Spleen (tissue), 11 donors: ENCODE results near the gene MUTYH. TPM values are rescaled to one million over a fixed set of nuclear protein-coding genes. Genes with fewer than 3 reads are reported as not detected.

ENCODE experiments used
- DNase-seq: peaks from one replicate; pipeline ENCODE4 v3.0.0-alpha.2; 2020
- H3K27ac ChIP-seq, 8 donors: fragments of 200-600 bp; sonication (generic) in 7 of 8; 1 replicate in 4 of 8; 2 replicates in 4 of 8; pipeline versions ENCODE4 v1.5.0 to v1.8.0; 2016 to 2021; ENCODE audit warnings: inconsistent platforms in 4 of 8, mild to moderate bottlenecking in 4 of 8, moderate library complexity in 1 of 8
- H3K27me3 ChIP-seq, 7 donors: fragments of 200-600 bp; sonication (generic) in 6 of 7; replicated peaks in 1 of 7; 1 replicate in 4 of 7; 2 replicates in 3 of 7; pipeline versions ENCODE4 v1.5.0 to v1.8.0; 2016 to 2021; ENCODE audit warnings: inconsistent platforms in 3 of 7, mild to moderate bottlenecking in 1 of 7
- H3K36me3 ChIP-seq, 6 donors: fragments of 200-600 bp; sonication (generic) in 5 of 6; 1 replicate in 4 of 6; 2 replicates in 2 of 6; pipeline versions ENCODE4 v1.5.0 to v1.8.0; 2016 to 2021; ENCODE audit warnings: inconsistent platforms in 2 of 6
- H3K4me1 ChIP-seq, 6 donors: fragments of 200-600 bp; sonication (generic) in 5 of 6; 1 replicate in 3 of 6; 2 replicates in 3 of 6; pipeline versions ENCODE4 v1.5.0 to v1.8.0; 2016 to 2021; ENCODE audit warnings: inconsistent platforms in 3 of 6
- H3K4me3 ChIP-seq, 8 donors: fragments of 200-600 bp; sonication (generic) in 7 of 8; 1 replicate in 4 of 8; 2 replicates in 4 of 8; pipeline versions ENCODE4 v1.5.0 to v1.8.0; 2016 to 2021; ENCODE audit warnings: inconsistent platforms in 4 of 8, mild to moderate bottlenecking in 4 of 8, moderate library complexity in 2 of 8
- H3K9me3 ChIP-seq, 8 donors: fragments of 200-600 bp; sonication (generic) in 7 of 8; 1 replicate in 4 of 8; 2 replicates in 4 of 8; pipeline versions ENCODE4 v1.5.0 to v1.8.0; 2016 to 2021; ENCODE audit warnings: inconsistent platforms in 4 of 8
- CTCF ChIP-seq, 11 experiments: fragments of 200-600 bp in 7 of 11; fragments of 450-650 bp in 4 of 11; sonication (generic) in 4 of 11; IDR thresholded peaks in 8 of 11; conservative IDR thresholded peaks in 3 of 11; 1 replicate in 7 of 11; 2 replicates in 4 of 11; pipeline versions ENCODE4 v1.4.0 to v1.8.0; 2016 to 2021; ENCODE audit warnings: antibody characterized with exemption in 11 of 11, inconsistent platforms in 4 of 11, mild to moderate bottlenecking in 1 of 11
- POLR2A ChIP-seq, 3 donors: fragments of 450-650 bp; IDR thresholded peaks; one replicate each; pipeline ENCODE4 v1.5.1; 2017; ENCODE audit warnings: antibody characterized with exemption in 3 of 3, mild to moderate bottlenecking in 1 of 3
- POLR2AphosphoS5 ChIP-seq, 3 donors: sonication (generic); formaldehyde crosslinking; IDR thresholded peaks; one replicate each; pipeline ENCODE4 v1.5.1; 2017; ENCODE audit warnings: antibody characterized with exemption in 3 of 3
- WGBS, 5 donors: extraction: QIAGEN DNeasy Blood & Tissue Kit in 3 of 5; methylation state at CpG; one replicate each; pipeline versions ENCODE4 v1.1.5 to v1.1.7; 2013 to 2018; 5-methylcytosine and 5-hydroxymethylcytosine counted together
- intact Hi-C: fragments of 100-400 bp; cut with DNase I; formaldehyde crosslinking; loops from one replicate; pipeline ENCODE4 v1.15.0; 2023; ENCODE audit warnings: low total_unique reads
- polyA plus RNA-seq, 3 donors: library from polyadenylated mRNA; stranded (reverse); fragments of 200-250 nt; gene quantifications; one replicate each; pipeline ENCODE4 v1.2.1, GENCODE V29; 2013
- total RNA-seq, 7 donors: library from RNA; depleted of rRNA in 3 of 7; stranded (reverse); fragments of >200 nt in 3 of 7; fragmentation: NEBNext Ultra II Directional in 4 of 7; extraction: Animal tissue kit (Norgen Biotek cat#: 25700) in 4 of 7; gene quantifications; one replicate each; pipeline versions ENCODE4 v1.1.0 to v1.2.1, GENCODE V29; 2016 to 2021
- donor health status: healthy with polysubstance abuse.
- donor health status: DM: no; HTN: no; CAD: no; lungs with moderate emphysema.
- donor health status: DM: no; HTN: no; CAD: no.
- donor health status: Bipolar disorder and iron deficiency.
- donor health status: healthy.
- donor health status: DM: no; HTN: no; CAD: no.
- donor health status: DM: yes; HTN: yes; CAD: no.

Gene MUTYH
- total and polyA plus RNA-seq, 10 donors: 25.4 to 46.9 (median 37.2) TPM

- WGBS, 5 donors: 61 to 68% (median 63%) methylated on average over 9 of the region's 9 CpGs
- no peaks in the 10 kb centered on the region for H3K9me3 ChIP-seq
- peak; percentile 78 for DNase-seq
- peaks cover 9 to 32% (median 25%) of the 10 kb centered on the region in 6 donors for H3K4me1 ChIP-seq
- intact Hi-C loops: no loop called here
- H3K4me3 ChIP-seq: no peak overlapping the region
- peak overlapping the region in 3 of 8 donors; percentile 28 to 55 (median 51) for H3K27ac ChIP-seq
- peaks cover 0 to 48% (median 39%) of the 10 kb centered on the region in 6 donors for H3K36me3 ChIP-seq
- TF ChIP-seq POLR2A (IDR thresholded peaks at IDR 0.05) (no peak), CTCF (IDR thresholded peaks at IDR 0.05 in 8 of 11, conservative IDR thresholded peaks at IDR 0.05 in 3 of 11) (no peak), POLR2AphosphoS5 (IDR thresholded peaks at IDR 0.05) (peak in 2 of 3 donors; percentile 34 to 39)
- no peaks in the 10 kb centered on the region for H3K27me3 ChIP-seq
These were observed 5.7 kb downstream of the MUTYH start for GRCh38 chr1:45334308-45335245.

- 90 to 99% (median 98%) methylated on average over 8 to 10 of the region's 10 CpGs for WGBS, 5 donors
- DNase-seq: no peak
- H3K27ac ChIP-seq: no peak overlapping the region
- no peak overlapping the region for H3K4me3 ChIP-seq
- no peak for TF ChIP-seq POLR2A (IDR thresholded peaks at IDR 0.05)
- TF ChIP-seq POLR2AphosphoS5 (IDR thresholded peaks at IDR 0.05): no peak
- no peak for TF ChIP-seq CTCF (IDR thresholded peaks at IDR 0.05 in 8 of 11, conservative IDR thresholded peaks at IDR 0.05 in 3 of 11)
- no peaks in the 10 kb centered on the region for H3K9me3 ChIP-seq
- H3K27me3 ChIP-seq: peaks cover 0 to 6% (median 0%) of the 10 kb centered on the region in 7 donors
- intact Hi-C loops: no loop called here
- peaks cover 0 to 59% (median 39%) of the 10 kb centered on the region in 6 donors for H3K36me3 ChIP-seq
- peaks cover 8 to 26% (median 20%) of the 10 kb centered on the region in 6 donors for H3K4me1 ChIP-seq
These were observed 7.9 kb downstream of the MUTYH start for GRCh38 chr1:45332346-45332720.

GRCh38 chr1:45331436-45332345 lies 8.5 kb downstream of the MUTYH start:
- DNase-seq: no peak
- H3K36me3 ChIP-seq: peaks cover 0 to 59% (median 39%) of the 10 kb centered on the region in 6 donors
- intact Hi-C loops: no loop called here
- TF ChIP-seq POLR2AphosphoS5 (IDR thresholded peaks at IDR 0.05): no peak
- no peak for TF ChIP-seq CTCF (IDR thresholded peaks at IDR 0.05 in 8 of 11, conservative IDR thresholded peaks at IDR 0.05 in 3 of 11)
- TF ChIP-seq POLR2A (IDR thresholded peaks at IDR 0.05): no peak
- H3K27ac ChIP-seq: no peak overlapping the region
- no peaks in the 10 kb centered on the region for H3K9me3 ChIP-seq
- peaks cover 0 to 8% (median 0%) of the 10 kb centered on the region in 7 donors for H3K27me3 ChIP-seq
- no peak overlapping the region for H3K4me3 ChIP-seq
- peaks cover 15 to 30% (median 26%) of the 10 kb centered on the region in 6 donors for H3K4me1 ChIP-seq
- WGBS, 5 donors: 93 to 96% (median 94%) methylated on average over 8 to 18 of the region's 18 CpGs
